Activated CD4-positive, alpha-beta T cell treated with anti-CD3 and anti-CD28 coated beads, Interleukin-2, amount 50 U/mL, for 24 hours (primary cell): ENCODE data around the gene EVA1A.
"Not testable (repeated sequence)": the region's sequence is repeated elsewhere in the genome, so short reads cannot be mapped to it uniquely, and the experiment has no call there.

ENCODE experiments used
- DNase-seq, 2 donors: peaks; one replicate each; pipeline ENCODE4 v3.0.0-alpha.2; 2020; ENCODE audit warnings: low read depth in 1 of 2, low spot score in 1 of 2

The EVA1A gene

GRCh38 chr2:75488157-75488556 lies 72.6 kb downstream of the EVA1A start:
- DNase-seq = no peak

DNA sequence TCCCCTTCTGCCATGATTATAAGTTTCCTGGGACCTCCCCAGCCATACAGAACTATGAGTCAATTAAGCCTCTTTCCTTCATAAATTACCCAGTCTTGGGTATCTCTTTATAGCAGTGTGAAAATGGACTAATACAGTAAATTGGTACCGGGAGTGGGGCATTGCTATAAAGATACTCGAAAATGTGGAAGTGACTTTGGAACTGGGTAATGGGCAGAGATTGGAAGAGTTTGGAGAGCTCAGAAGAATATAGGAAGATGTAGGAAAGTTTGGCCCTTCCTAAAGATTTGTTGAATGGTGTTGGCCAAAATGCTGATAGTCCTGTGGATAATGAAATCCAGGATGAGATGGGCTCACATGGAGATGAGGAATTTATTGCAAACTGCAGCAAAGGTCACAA lies 74.0 kb downstream of the EVA1A start:
- not testable (repeated sequence) for DNase-seq

- no peak for DNase-seq
Observed at GRCh38 chr2:75484840-75485239, 75.9 kb downstream of the EVA1A start.

DNA sequence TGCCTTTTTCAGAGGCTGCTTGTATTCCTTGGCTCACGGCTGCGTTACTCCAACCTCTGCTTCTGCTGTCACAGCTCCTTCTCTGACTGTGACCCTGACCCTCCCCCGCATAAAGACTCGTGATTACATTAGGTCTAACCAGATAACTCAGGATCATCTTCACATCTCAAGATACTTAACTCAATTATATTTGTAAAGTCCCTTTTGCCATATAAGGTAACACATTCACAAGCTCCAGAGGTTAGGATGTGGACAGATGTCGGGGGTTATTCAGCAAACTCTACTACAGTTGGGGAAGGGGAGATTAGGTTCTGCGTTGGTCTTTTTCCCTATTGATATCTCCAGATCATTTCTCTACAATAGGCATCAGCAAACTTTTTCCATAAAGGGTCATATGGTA lies 76.9 kb downstream of the EVA1A start:
- DNase-seq = no peak

DNA sequence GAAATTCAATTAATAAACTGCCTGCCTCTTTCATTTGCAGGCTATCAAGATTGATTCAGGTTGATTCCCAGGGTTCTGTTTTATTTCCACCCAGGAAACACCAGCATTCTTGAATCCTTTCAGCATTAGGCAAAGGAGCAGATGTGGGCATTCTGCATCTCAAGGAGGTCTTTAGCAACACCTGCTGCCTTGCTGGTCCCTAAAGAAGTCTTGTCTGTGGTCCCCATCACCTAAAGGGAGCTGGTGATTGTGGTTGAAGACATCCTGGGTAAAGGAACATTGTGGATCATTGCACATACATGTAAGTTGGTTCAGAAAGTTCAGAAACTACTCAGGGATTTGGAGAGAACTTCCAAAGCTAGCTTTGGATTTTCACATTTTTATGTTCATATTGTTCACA lies 78.3 kb downstream of the EVA1A start:
- no peak for DNase-seq

DNA sequence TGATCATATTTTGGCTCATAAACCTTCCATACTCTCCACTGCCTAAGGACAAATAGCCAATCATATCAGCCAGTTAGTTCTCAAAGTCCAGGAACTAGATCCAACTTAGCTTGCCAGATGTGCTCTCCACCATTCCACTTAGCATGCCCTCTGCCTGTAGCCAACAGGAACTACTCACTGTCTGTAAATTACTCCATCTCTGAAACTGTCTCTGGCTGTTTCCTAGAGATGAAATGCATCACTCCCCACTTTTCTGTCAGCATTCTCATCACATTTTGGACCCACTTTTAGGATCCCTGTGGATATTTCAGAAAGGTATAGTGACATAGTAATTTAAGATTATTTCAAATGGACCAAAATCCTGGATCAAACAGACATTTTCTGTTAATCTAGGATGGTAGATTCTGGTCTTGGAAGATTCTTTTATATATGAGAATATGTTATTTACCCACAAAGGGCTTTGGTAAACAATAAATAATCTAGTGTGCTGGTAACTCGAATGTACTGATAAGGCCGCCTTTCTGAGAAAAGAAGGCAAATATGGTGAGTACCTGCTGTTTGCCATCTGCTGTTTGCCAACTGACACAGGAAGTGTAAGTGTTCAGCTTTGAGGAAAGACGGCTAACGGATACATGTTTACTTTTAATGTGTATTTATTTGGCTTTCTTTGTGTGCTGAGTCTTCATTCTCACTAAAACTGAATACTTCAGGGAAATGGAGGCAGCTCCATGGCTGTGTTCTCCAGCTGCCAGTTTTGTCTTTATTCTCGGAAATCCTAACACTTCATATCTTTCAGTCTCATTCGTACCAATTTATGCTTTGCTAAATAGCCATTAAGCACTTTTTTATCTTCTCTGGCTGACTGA lies 79.5 kb downstream of the EVA1A start:
- no peak for DNase-seq

DNA sequence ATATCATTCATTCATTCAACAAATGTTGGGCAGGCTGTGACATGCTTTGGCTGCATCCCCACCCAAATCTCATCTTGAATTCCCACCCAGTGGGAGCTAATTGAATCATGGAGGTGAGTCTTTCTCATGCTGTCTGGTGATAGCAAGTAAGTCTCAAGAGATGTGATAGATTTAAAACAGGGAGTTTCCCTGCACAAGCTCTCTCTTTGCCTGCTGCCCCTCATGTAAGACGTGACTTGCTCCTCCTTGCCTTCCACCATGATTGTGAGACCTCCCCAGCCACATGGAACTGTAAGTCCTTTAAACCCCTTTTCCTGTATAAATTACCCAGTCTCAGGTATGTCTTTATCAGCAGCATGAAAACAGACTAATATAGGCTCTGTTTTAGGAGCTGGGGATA lies 83.0 kb downstream of the EVA1A start:
- DNase-seq = not testable (repeated sequence)

DNA sequence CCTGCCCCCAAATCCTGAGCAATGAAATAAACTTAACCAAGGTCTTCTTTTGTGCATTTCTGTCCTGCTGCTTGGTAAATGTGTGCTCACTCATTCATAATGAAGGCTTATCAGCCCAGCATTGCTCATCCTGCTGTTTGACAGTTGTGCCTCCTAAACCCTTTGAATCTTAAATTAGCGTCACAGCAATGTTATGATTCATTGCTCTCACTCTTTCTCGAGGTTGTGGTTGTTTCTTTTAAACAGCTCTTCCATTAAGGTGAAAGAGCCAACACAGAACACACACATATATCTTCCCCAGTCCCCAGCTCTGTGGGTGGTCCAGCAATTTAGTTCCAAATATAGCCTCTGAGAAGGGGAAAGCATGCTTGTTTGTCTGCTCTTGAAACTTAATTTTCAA lies 84.0 kb downstream of the EVA1A start:
- no peak for DNase-seq

- DNase-seq = no peak
Observed at GRCh38 chr2:75475976-75476375, 84.8 kb downstream of the EVA1A start.

GRCh38 chr2:75475049-75475448 lies 85.7 kb downstream of the EVA1A start:
- DNase-seq = no peak

DNA sequence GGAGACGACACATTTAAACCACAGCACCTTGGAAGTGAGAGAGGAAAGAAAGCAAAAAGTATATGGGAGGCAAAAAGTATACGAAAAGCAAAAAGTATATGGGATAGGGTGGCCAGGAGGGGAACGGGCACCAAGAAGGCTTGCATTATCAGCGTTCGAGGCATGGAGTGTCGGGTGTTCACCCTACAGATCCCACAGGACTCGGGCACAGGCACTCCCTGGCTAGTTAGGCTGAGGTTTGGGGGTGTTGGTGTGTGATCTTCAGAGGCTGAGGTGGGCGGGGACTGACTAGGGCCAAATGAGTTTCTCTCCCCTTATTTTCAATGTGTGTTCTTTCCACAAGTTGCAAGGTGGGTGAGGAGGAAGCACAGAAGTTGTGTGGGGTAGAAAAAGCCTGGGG lies 86.6 kb downstream of the EVA1A start:
- no peak for DNase-seq

DNA sequence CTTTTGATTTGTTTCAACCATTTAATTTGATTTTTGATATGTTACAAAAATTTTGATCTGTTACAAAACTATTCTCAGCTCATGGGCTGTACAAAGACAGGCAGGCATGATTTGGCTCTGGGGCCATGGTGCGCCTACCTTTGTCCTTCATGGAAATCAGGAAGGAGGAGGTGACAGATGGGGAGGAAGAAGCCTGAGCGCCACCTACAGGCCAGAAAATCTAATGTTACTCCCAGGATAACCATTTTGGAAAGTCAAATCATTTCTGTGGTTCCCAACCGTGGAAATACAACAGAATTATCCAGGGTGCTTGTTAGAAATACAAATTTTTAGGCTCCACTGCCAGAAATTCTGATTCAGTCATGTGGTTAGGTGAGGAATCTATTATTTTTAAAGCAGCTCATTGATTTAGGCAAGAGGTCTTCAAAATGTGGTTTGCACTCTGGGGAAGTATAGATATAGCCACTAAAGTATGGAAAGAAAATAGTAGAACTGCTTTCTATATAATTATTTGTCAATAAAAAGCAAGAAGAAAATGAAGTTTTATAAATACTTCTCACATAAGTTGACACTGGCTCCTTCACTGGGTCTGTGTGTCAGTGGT lies 93.9 kb downstream of the EVA1A start:
- DNase-seq = no peak

GRCh38 chr2:75465317-75465984 lies 95.3 kb downstream of the EVA1A start:
- DNase-seq = no peak

DNA sequence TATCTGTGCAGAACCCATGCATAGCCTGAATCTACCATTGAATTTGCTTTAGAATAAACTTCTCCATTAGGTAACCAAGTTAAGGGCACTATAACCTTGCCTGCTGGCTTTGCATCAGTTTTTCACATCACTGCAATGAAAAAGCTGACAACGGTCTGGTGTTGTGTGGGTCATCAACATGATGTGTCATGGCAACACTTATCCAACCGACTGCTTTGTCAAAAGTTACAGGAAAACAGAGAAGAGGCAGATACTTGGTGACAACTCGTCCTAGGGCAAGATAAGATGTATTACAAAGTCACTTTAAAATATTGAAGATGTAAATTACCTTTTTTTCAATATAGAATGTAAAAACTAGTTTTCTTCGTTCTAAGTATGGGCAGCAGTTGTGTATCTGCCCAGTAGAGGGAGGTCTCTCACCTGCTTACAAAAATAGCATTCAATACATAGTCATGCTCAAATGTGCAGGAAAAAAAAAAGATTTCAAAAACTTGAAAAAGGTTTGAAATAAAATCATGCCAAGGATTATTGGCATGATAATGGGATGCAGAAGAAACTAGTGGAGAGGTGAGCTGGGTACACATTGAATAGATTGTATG lies 96.3 kb downstream of the EVA1A start:
- no peak for DNase-seq

- DNase-seq = no peak
Observed at GRCh38 chr2:75462721-75463120, 98.0 kb downstream of the EVA1A start.

DNA sequence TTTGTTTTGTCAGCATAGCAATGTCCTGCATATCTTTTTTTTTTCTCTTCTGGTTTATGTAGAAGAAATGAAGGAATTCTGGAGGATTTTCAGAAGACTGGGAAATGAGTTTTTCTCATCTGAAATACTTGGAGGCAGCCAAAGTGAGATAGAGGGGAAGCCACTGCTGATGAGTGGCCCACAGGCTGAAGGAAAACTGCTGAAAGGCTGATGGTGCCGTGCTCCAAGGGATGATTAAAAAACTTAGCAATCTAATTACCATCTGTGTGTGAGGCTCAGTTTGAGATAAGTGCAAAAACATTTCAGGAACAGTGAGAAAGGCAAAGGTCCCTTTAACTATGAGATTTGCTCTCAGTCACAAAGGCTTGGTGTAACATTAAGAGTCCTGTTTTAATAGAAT lies 98.5 kb downstream of the EVA1A start:
- no peak for DNase-seq

- DNase-seq = no peak
Observed at GRCh38 chr2:75460630-75461029, 100.1 kb downstream of the EVA1A start.

DNA sequence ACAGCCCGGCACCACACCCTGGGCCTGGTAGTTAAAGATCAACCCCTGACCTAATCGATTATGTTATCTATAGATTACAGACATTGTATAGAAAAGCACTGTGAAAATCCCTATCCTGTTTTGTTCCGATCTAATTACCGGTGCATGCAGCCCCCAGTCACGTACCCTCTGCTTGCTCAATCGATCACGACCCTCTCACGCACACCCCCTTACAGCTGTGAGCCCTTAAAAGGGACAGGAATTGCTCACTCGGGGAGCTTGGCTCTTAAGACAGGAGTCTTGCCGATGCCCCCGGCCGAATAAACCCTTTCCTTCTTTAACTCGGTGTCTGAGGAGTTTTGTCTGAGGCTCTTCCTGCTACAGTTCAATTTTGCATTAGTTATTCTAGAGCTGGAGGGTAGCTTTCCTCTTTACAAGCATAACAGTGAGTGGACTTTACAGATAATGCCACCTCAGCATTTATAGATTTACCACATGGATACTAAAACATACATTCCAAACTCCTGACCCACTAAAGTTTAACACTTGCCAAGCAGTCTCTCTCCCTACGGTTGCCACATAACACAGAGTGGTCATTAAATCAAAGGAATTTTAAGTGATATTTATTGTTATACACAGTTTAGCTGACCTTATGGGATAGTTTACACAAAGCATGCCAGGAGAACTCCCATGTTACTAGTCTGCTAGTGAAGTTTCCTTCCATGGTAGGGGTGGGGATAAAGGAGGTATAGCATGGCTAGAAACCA lies 101.0 kb downstream of the EVA1A start:
- DNase-seq = no peak

DNA sequence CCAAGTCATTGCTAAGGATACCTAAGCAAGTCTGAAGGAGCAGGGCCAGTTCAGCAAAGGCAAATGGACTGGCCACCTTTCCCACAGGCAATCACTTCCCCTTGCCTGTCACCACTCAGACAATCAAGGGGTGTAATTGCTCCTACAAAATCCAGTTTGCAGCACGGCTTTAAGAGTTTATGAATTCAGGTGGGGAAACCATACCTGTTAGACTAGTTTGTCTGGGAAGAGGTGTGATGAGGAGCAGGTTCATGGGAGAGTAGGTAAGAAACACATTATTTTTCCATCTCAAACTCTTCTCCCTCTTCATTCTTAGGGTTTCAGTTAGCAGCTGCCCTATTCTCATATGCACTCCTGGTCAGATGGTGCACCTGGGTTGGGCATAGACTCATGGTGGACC lies 102.5 kb downstream of the EVA1A start:
- DNase-seq = no peak

GRCh38 chr2:75456825-75457224 lies 103.9 kb downstream of the EVA1A start:
- DNase-seq = no peak

GRCh38 chr2:75456111-75456510 lies 104.6 kb downstream of the EVA1A start:
- no peak for DNase-seq
